Measurements from ENCODE around the gene LSS.
"Not testable (repeated sequence)": the region's sequence is repeated elsewhere in the genome, so short reads cannot be mapped to it uniquely, and the experiment has no call there.

Gene LSS

GRCh38 chr21:46184625-46185555, 43.7 kb downstream of the LSS start:
- peak; percentile 91 for DNase-seq

GRCh38 chr21:46183910-46184624, 44.5 kb downstream of the LSS start, which contains the start of gene SPATC1L:
Gene SPATC1L, minus strand, starts transcription at chr21:46184459. Its CDS starts 1,643 bp downstream, at chr21:46182816.
- DNase-seq: peak; percentile 85

- DNase-seq: not testable (repeated sequence)
Measured at GRCh38 chr21:46183337-46183909, 45.2 kb downstream of the LSS start.

GRCh38 chr21:46182548-46183336, 45.8 kb downstream of the LSS start:
- DNase-seq: no peak

GRCh38 chr21:46181953-46182547, 46.5 kb downstream of the LSS start:
- DNase-seq: no peak

DNA sequence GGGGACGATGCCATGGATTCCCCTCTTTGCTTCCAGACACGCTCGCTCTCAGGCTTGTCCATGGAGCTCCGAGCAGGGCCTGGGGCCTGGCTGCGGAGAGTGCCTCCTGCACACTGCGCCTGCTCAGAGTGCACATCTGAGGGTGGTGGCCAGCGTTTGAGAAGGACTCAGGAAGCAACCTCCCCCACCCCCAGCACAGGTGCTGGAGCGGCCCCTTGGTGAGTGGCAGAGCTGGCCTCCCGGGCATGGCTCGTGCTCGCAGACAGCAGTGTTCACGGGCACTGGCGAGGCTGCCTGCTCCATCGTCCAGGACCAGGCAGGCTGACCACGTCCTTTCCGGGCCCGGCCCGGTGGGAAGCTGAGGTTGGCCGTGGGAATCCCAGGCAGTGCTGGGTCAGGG, 47.1 kb downstream of the LSS start:
- DNase-seq: no peak

DNA sequence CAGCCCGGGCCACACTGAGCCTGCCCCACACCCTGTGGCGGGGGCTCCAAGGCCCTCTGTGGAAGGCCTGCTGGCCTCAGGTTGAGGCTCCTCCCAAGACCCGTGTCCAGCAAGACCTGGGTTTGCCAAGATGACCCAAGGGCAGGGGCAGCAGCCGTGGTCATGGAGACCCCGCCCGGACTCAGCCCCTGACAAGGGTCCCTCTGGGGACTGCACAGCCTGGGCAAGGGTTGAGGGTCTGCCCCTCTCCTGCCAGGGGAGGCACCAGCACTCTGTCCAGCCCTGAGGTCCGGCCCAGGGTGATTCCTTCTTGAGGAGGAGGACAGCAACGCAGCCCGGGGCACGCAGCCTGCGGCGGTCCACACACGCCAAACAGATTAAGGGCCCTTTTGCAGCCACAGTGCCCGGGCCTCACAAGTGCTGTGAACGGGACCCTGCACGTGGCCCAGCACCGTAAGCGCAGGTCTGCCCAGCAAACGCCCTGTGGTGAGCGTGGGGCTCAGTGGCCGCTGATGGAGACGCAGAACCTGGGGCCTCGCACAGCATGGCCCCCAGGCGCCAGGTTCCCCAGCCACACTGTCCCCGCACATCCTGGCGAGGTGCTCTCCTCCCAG, 47.7 kb downstream of the LSS start:
- DNase-seq: no peak

GRCh38 chr21:46180079-46180722, 48.4 kb downstream of the LSS start:
- no peak for DNase-seq

GRCh38 chr21:46179708-46180078, 48.9 kb downstream of the LSS start:
- DNase-seq: no peak

DNA sequence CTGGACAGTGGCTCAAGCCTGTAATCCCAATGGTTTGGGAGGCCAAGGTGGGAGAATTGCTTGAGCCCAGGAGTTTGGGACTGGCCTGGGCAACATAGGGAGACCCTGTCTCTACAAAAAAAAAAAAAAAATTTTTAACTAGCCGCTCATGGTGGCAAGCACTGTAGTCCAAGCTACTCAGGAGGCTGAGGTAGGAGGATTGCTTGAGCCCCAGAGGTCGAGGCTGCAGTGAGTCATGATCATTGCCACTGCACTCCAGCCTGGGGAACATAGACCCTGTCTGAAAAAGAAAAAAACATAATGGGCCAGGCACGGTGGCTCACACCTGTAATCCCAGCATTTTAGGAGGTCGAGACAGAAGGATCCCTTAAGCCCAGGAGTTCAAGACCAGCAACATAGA, 49.6 kb downstream of the LSS start:
- DNase-seq: no peak

DNA sequence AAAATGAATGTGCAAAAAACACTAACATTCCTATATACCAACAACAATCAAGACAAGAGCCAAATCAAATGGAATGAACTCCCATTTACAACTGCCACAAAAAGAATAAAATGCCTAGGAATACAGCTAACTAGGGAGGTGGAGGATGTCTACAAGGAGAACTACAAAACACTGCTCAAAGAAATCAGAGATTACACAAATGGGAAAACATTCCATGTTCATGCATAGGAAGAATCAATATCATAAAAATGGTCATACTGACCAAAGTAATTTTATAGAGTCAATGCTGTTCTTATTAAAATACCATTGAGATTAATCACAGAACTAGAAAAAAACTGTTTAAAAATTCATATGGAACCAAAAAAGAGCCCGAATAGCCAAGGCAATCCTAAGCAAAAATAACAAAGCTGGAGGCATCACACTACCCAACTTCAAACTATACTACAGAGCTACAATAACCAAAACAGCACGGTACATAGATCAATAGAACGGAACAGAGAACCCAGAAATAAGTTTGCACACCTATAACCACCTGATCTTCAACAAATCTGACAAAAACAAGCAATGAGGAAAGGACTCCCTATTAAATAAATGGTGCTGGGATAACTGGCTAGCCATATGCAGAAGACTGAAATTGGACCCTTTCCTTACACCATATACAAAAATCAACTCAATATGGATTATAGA, 52.0 kb downstream of the LSS start:
- not testable (repeated sequence) for DNase-seq

GRCh38 chr21:46173573-46173972, 55.0 kb downstream of the LSS start:
- no peak for DNase-seq

GRCh38 chr21:46172863-46173528, 55.6 kb downstream of the LSS start:
- no peak for DNase-seq

DNA sequence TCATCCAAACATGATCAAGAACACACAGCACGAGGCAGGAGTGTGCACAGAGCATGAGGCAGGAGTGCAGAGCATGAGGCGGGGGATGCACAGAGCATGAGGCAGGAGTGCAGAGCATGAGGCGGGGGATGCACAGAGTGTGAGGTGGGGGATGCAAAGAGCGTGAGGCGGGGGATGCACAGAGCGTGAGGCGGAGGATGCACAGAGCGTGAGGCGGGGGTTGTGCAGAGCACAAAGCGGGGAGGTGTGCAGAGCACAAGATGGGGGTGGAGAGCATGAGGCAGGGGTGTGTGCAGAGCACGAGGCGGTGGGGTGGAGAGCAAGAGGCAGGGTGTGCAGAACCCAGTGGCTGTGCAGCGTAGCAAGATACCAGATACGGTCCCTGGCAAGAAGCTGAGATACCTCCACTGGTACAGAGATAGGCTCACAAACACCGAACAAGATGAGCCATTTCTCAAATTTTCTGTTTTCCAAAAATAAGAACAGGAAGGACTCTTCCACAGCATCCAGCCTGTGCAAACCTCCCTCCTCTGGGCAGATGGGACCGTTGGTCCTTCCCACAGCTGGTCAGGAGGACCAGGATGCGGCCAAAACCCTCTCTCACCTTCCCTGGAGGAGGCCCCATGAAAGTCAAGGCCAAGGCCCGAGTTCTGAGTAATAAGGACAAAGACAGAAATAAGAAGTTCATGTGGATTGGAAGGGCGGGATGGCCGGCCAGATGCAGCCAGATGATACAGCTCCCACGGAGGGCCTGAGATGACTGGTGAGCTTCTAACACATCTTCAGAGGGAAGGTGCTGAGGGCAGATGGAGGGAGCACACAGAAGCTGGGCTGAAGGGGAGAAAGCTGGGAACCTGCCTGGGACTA, 56.3 kb downstream of the LSS start:
- no peak for DNase-seq

DNA sequence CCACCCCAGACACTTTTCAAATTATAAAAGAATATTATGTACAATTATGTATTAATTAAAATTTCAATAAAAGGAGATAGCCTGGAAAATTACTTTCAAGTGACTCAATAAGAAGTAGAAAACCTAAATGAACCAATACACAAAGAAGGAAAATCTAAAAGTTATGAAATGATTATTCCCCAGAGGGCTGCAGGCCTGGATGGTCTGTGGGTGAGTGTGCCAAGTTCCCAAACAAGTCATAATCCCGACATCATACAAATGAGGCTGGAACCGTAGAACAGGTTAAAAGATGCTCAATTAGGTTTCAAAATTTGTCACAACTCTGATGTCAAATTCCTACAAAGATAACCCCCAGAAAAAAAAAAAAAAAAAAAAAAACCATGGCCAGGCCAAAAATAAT, 57.0 kb downstream of the LSS start:
- no peak for DNase-seq

DNA sequence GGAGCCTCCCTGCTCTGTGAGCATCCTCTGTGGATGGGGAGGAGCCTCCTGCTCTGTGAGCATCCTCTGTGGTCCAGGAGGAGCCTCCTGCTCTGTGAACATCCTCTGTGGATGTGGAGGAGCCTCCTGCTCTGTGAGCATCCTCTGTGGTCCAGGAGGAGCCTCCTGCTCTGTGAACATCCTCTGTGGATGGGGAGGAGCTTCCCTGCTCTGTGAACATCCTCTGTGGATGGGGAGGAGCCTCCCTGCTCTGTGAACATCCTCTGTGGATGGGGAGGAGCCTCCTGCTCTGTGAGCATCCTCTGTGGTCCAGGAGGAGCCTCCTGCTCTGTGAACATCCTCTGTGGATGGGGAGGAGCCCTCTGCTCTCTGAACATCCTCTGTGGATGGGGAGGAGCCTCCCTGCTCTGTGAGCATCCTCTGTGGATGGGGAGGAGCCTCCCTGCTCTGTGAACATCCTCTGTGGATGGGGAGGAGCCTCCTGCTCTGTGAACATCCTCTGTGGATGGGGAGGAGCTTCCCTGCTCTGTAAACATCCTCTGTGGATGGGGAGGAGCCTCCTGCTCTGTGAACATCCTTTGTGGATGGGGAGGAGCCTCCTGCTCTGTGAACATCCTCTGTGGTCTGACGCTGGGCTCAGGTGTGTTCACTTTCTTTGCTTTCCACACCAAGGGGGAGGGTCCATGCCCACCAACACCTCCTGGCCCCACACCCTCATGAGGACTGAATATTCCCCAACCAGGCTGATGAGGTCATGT, 58.0 kb downstream of the LSS start:
- DNase-seq: not testable (repeated sequence)

- DNase-seq: peak; percentile 49
Measured at GRCh38 chr21:46168659-46169386, 59.8 kb downstream of the LSS start.

- DNase-seq: no peak
Measured at GRCh38 chr21:46168238-46168637, 60.3 kb downstream of the LSS start.
